Naive thymus-derived CD4-positive, alpha-beta T cell (primary cell): Measurements from ENCODE around the gene BAIAP3. TPM values are rescaled to one million over a fixed set of nuclear protein-coding genes. Genes with fewer than 3 reads are reported as not detected.

Experiments
- ATAC-seq: fragments of 150-1000 bp; cut with Tn5 transposase; 2 replicates; pipeline ENCODE4 v1.10.0; 2021; ENCODE audit warnings: mild to moderate bottlenecking, moderate library complexity
- CTCF ChIA-PET: fragments of 350-600 bp; sonication (Branson Sonifier 250); formaldehyde crosslinking; loops from one replicate; lab custom pipeline; 2021; ENCODE audit warnings: antibody characterized with exemption; lab: Charles Lee
- POLR2A ChIA-PET: fragments of 350-600 bp; sonication (Branson Sonifier 250); formaldehyde crosslinking; loops from one replicate; lab custom pipeline; 2021; ENCODE audit warnings: antibody characterized with exemption, inconsistent platforms; lab: Charles Lee
- DNase-seq, 9 donors: peaks; one replicate each; pipeline versions ENCODE4 v3.0.0 to v3.0.0-alpha.2; 2020 to 2022; ENCODE audit warnings: mixed read lengths in 1 of 9
- H3K27ac ChIP-seq: one replicate; pipeline ENCODE4 v1.7.0; 2013; ENCODE audit warnings: mild to moderate bottlenecking, low read depth, low read length, moderate library complexity
- H3K27me3 ChIP-seq, 2 donors: one replicate each; pipeline ENCODE4 v1.7.0; 2013; ENCODE audit warnings: low read length in 2 of 2, mild to moderate bottlenecking in 2 of 2, moderate library complexity in 2 of 2; ENCODE audit not compliant: control insufficient read depth in 2 of 2, insufficient read depth in 2 of 2
- H3K36me3 ChIP-seq, 3 experiments: 1 replicate in 2 of 3; 2 replicates in 1 of 3; pipeline ENCODE4 v1.7.0; 2013; ENCODE audit warnings: low read length in 3 of 3, mild to moderate bottlenecking in 3 of 3, moderate library complexity in 1 of 3; ENCODE audit not compliant: insufficient read depth in 3 of 3, control insufficient read depth in 2 of 3
- H3K4me1 ChIP-seq, 2 donors: one replicate each; pipeline ENCODE4 v1.7.0; 2013; ENCODE audit warnings: low read length in 2 of 2, mild to moderate bottlenecking in 2 of 2, moderate library complexity in 1 of 2; ENCODE audit not compliant: control insufficient read depth in 2 of 2, insufficient read depth in 2 of 2
- H3K4me3 ChIP-seq: 2 replicates; pipeline ENCODE4 v1.7.0; 2013; ENCODE audit warnings: mild to moderate bottlenecking, low read length
- H3K9me3 ChIP-seq, 3 experiments: 1 replicate in 2 of 3; 2 replicates in 1 of 3; pipeline ENCODE4 v1.7.0; 2013; ENCODE audit warnings: low read length in 3 of 3; ENCODE audit not compliant: control insufficient read depth in 2 of 3
- H3K27ac Mint-ChIP-seq, 9 donors: one replicate each; pipeline ENCODE4 v1.8.0; 2020 to 2022; ENCODE audit warnings: mixed read lengths in 9 of 9, mild to moderate bottlenecking in 8 of 9, moderate library complexity in 5 of 9, inconsistent platforms in 2 of 9
- H3K27me3 Mint-ChIP-seq, 5 donors: one replicate each; pipeline ENCODE4 v1.8.0; 2021 to 2022; ENCODE audit warnings: mixed read lengths in 5 of 5, mild to moderate bottlenecking in 1 of 5
- H3K36me3 Mint-ChIP-seq, 5 donors: one replicate each; pipeline ENCODE4 v1.8.0; 2020 to 2022; ENCODE audit warnings: mixed read lengths in 5 of 5, mild to moderate bottlenecking in 3 of 5, inconsistent platforms in 1 of 5
- H3K4me1 Mint-ChIP-seq, 7 donors: one replicate each; pipeline ENCODE4 v1.8.0; 2020 to 2022; ENCODE audit warnings: mixed read lengths in 7 of 7, mild to moderate bottlenecking in 3 of 7, inconsistent platforms in 1 of 7
- H3K4me3 Mint-ChIP-seq, 10 donors: one replicate each; pipeline ENCODE4 v1.8.0; 2020 to 2022; ENCODE audit warnings: mild to moderate bottlenecking in 10 of 10, mixed read lengths in 10 of 10, moderate library complexity in 6 of 10, inconsistent platforms in 2 of 10
- H3K9me3 Mint-ChIP-seq, 11 donors: one replicate each; pipeline ENCODE4 v1.8.0; 2020 to 2022; ENCODE audit warnings: mixed read lengths in 11 of 11, mild to moderate bottlenecking in 4 of 11, inconsistent platforms in 1 of 11, moderate library complexity in 1 of 11
- intact Hi-C, 2 donors: fragments of 100-400 bp; cut with micrococcal nuclease; formaldehyde crosslinking; loops; one replicate each; pipeline ENCODE4 v1.15.1; 2023
- polyA plus RNA-seq, 2 donors: library from polyadenylated mRNA; unstranded; fragments of 300-500 nt; fragmentation: Illumina TruSeq; gene quantifications; one replicate each; pipeline ENCODE4 v1.2.3, GENCODE V29; 2021
- total RNA-seq, 6 experiments: library from RNA in 5 of 6; stranded (reverse) in 5 of 6; gene quantifications; 1 replicate in 5 of 6; 2 replicates in 1 of 6; pipeline ENCODE4 v1.2.3 and lab custom pipeline; 2021 to 2026

The BAIAP3 gene
- total and polyA plus RNA-seq, 7 experiments from 2014 or later, result 0.20 to 7.5 (median 1.1) TPM

- ChIA-PET CTCF (no interaction called here), POLR2A (interaction anchor here (1.5 to 1.8 kb wide), 4 partner anchors 34 to 101 kb away, joined by 3 to 7 read pairs (median 4); no protein-coding TSS in a partner anchor)
- Histone ChIP-seq H3K27ac (peak overlapping the region; percentile 99), H3K4me1 (peaks cover 33 to 36% of the 10 kb centered on the region in 2 donors), H3K27me3 (no peaks in the 10 kb centered on the region), H3K36me3 (peaks cover 0 to 15% (median 5%) of the 10 kb centered on the region in 3 experiments), H3K9me3 (no peaks in the 10 kb centered on the region), H3K4me3 (peak overlapping the region; percentile 61)
- Mint-ChIP-seq H3K36me3 (peaks cover 0 to 14% (median 4%) of the 10 kb centered on the region in 5 donors), H3K4me1 (peaks cover 11 to 57% (median 40%) of the 10 kb centered on the region in 7 donors), H3K9me3 (peaks cover 0 to 4% (median 0%) of the 10 kb centered on the region in 11 donors), H3K4me3 (peak overlapping the region; percentile 84 to 97 (median 90)), H3K27ac (peak overlapping the region; percentile 54 to 100 (median 98)), H3K27me3 (no peaks in the 10 kb centered on the region)
- intact Hi-C loops, result loop anchor here (2.0 to 10.0 kb wide), 7 partner anchors 42 to 849 kb away; partner anchors contain the start of genes GNPTG (in 1 of the 2), JMJD8 (in 1 of the 2), MSRB1 (in 1 of the 2) and NME3 (in 1 of the 2)
- ATAC-seq (no peak), DNase-seq (peak in 1 of 9 donors; percentile 10)
These were observed 25.1 kb upstream of the BAIAP3 start for GRCh38 chr16:1308036-1308976.

GRCh38 chr16:1308977-1309885 lies 24.2 kb upstream of the BAIAP3 start, which contains the start of gene UBE2I:
Gene UBE2I, plus strand, starts transcription at chr16:1309636. Its CDS starts 4,395 bp downstream, at chr16:1314031.
- peak; percentile 95 to 100 (median 99) for DNase-seq
- Histone ChIP-seq H3K4me3 (peak within 1 kb of the TSS; percentile 95), H3K4me1 (peaks cover 27 to 33% of the 10 kb centered on the region in 2 donors), H3K36me3 (peaks cover under 1 to 24% (median 5%) of the 10 kb centered on the region in 3 experiments), H3K27ac (peak within 1 kb of the TSS; percentile 99), H3K9me3 (no peaks in the 10 kb centered on the region), H3K27me3 (no peaks in the 10 kb centered on the region)
- peak; percentile 85 for ATAC-seq
- Mint-ChIP-seq H3K27ac (peak within 1 kb of the TSS; percentile 97 to 100 (median 99)), H3K4me3 (peak within 1 kb of the TSS; percentile 92 to 100 (median 98)), H3K27me3 (no peaks in the 10 kb centered on the region), H3K36me3 (peaks cover 0 to 14% (median 4%) of the 10 kb centered on the region in 5 donors), H3K4me1 (peaks cover 15 to 56% (median 34%) of the 10 kb centered on the region in 7 donors), H3K9me3 (peaks cover 0 to 4% (median 0%) of the 10 kb centered on the region in 11 donors)
- intact Hi-C loops, result loop anchor here (1.0 to 10.0 kb wide), 14 partner anchors 34 to 848 kb away; partner anchors contain the start of genes GNPTG (in 2 of the 2), TSR3 (in 2 of the 2), CRAMP1 (in 1 of the 2) and HAGH (in 1 of the 2)
- ChIA-PET POLR2A (interaction anchor here (1.0 to 1.8 kb wide), 7 partner anchors 29 to 473 kb away, joined by 3 to 7 read pairs (median 4); partner anchors contain the start of genes NUBP2, SPSB3 and TELO2), CTCF (no interaction called here)

GRCh38 chr16:1309888-1310831 lies 23.3 kb upstream of the BAIAP3 start:
- Histone ChIP-seq H3K9me3 (no peaks in the 10 kb centered on the region), H3K27ac (peak overlapping the region; percentile 71), H3K4me1 (peaks cover 26 to 33% of the 10 kb centered on the region in 2 donors), H3K36me3 (peaks cover 5 to 33% (median 8%) of the 10 kb centered on the region in 3 experiments), H3K27me3 (no peaks in the 10 kb centered on the region), H3K4me3 (peak overlapping the region; percentile 63)
- peak overlapping the region; percentile 91 to 98 (median 96) for H3K27ac Mint-ChIP-seq
- H3K27me3 Mint-ChIP-seq, result no peaks in the 10 kb centered on the region
- intact Hi-C loops, result loop anchor here (1.0 to 10.0 kb wide), 16 partner anchors 19 to 847 kb away; partner anchors contain the start of genes GNPTG (in 2 of the 2), TSR3 (in 2 of the 2), CRAMP1 (in 1 of the 2) and HAGH (in 1 of the 2)
- H3K9me3 Mint-ChIP-seq, result peaks cover 0 to 4% (median 0%) of the 10 kb centered on the region in 11 donors
- H3K36me3 Mint-ChIP-seq, result peaks cover 0 to 14% (median 4%) of the 10 kb centered on the region in 5 donors
- ChIA-PET POLR2A (interaction anchor here (1.0 to 1.8 kb wide), 7 partner anchors 28 to 472 kb away, joined by 3 to 7 read pairs (median 4); partner anchors contain the start of genes NUBP2, SPSB3 and TELO2), CTCF (no interaction called here)
- H3K4me1 Mint-ChIP-seq, result peaks cover 18 to 58% (median 32%) of the 10 kb centered on the region in 7 donors
- ATAC-seq (peak; percentile 14), DNase-seq (peak; percentile 41 to 72 (median 47))
- H3K4me3 Mint-ChIP-seq, result peak overlapping the region; percentile 92 to 100 (median 98)

- no peak for ATAC-seq
- H3K27me3 ChIP-seq, result no peaks in the 10 kb centered on the region
- DNase-seq, result peak in 3 of 9 donors; percentile 36 to 42 (median 41)
- peak overlapping the region; percentile 92 to 100 (median 98) for H3K4me3 Mint-ChIP-seq
- peaks cover 0 to 4% (median 0%) of the 10 kb centered on the region in 11 donors for H3K9me3 Mint-ChIP-seq
- H3K27ac ChIP-seq, result peak overlapping the region; percentile 71
- H3K4me3 ChIP-seq, result peak overlapping the region; percentile 63
- H3K4me1 Mint-ChIP-seq, result peaks cover 18 to 58% (median 32%) of the 10 kb centered on the region in 7 donors
- no peaks in the 10 kb centered on the region for H3K9me3 ChIP-seq
- intact Hi-C loops, result loop anchor here (2.0 kb wide), 2 partner anchors 18 to 32 kb away; no protein-coding TSS in a partner anchor
- peaks cover 0 to 15% (median 4%) of the 10 kb centered on the region in 5 donors for H3K36me3 Mint-ChIP-seq
- H3K4me1 ChIP-seq, result peaks cover 26 to 33% of the 10 kb centered on the region in 2 donors
- peak overlapping the region; percentile 91 to 98 (median 96) for H3K27ac Mint-ChIP-seq
- ChIA-PET CTCF (no interaction called here), POLR2A (interaction anchor here (1.5 kb wide), 1 partner anchor 15 kb away, joined by 3 read pairs; no protein-coding TSS in a partner anchor)
- no peaks in the 10 kb centered on the region for H3K27me3 Mint-ChIP-seq
- H3K36me3 ChIP-seq, result peaks cover 5 to 40% (median 13%) of the 10 kb centered on the region in 3 experiments
These were observed 22.6 kb upstream of the BAIAP3 start for GRCh38 chr16:1310832-1311200.

- no peak for DNase-seq
- H3K36me3 Mint-ChIP-seq, result peaks cover 0 to 19% (median 6%) of the 10 kb centered on the region in 5 donors
These were observed 22.2 kb upstream of the BAIAP3 start for GRCh38 chr16:1311212-1311737.

More at GRCh38 chr16:1311212-1311737, 22.2 kb upstream of the BAIAP3 start:
- peak overlapping the region; percentile 92 to 100 (median 98) for H3K4me3 Mint-ChIP-seq
- H3K36me3 ChIP-seq, result peaks cover 5 to 44% (median 14%) of the 10 kb centered on the region in 3 experiments
- H3K4me1 Mint-ChIP-seq, result peaks cover 18 to 55% (median 33%) of the 10 kb centered on the region in 7 donors
- peak overlapping the region; percentile 71 for H3K27ac ChIP-seq
- no peaks in the 10 kb centered on the region for H3K27me3 ChIP-seq
- H3K4me1 ChIP-seq, result peaks cover 26 to 28% of the 10 kb centered on the region in 2 donors
- POLR2A ChIA-PET, result interaction anchor here (1.0 to 1.5 kb wide), 2 partner anchors 14 to 396 kb away, joined by 3 read pairs; no protein-coding TSS in a partner anchor
- H3K9me3 ChIP-seq, result no peaks in the 10 kb centered on the region
- H3K9me3 Mint-ChIP-seq, result peaks cover 0 to 4% (median 0%) of the 10 kb centered on the region in 11 donors
- H3K27me3 Mint-ChIP-seq, result no peaks in the 10 kb centered on the region
- intact Hi-C loops, result loop anchor here (2.0 kb wide), 2 partner anchors 18 to 32 kb away; no protein-coding TSS in a partner anchor
- H3K27ac Mint-ChIP-seq, result peak overlapping the region in 8 of 9 donors; percentile 91 to 98 (median 96)
- no peak for ATAC-seq
- CTCF ChIA-PET, result no interaction called here
- peak overlapping the region; percentile 63 for H3K4me3 ChIP-seq
